Fibroblast of the aortic adventitia (primary cell): ENCODE data around the gene WDR48. TPM values are rescaled to one million over a fixed set of nuclear protein-coding genes. Genes with fewer than 3 reads are reported as not detected.

ENCODE experiments used
- DNase-seq: peaks from one replicate; pipeline ENCODE4 v3.0.0-alpha.2; 2010; ENCODE audit warnings: low read depth
- H3K4me3 ChIP-seq: 2 replicates; pipeline ENCODE4 v1.5.1; 2011; ENCODE audit warnings: low read depth, mild to moderate bottlenecking, control low read depth, low read length, moderate library complexity
- CTCF ChIP-seq: IDR thresholded peaks from 2 replicates; pipeline ENCODE4 v1.5.1; 2011; ENCODE audit warnings: mild to moderate bottlenecking, low read length, control low read depth, inconsistent platforms; ENCODE audit not compliant: insufficient read depth
- total RNA-seq: library from RNA; depleted of rRNA; stranded (reverse); fragments of >200 nt; gene quantifications from 2 replicates; pipeline ENCODE4 v1.2.3, GENCODE V29; 2012; ENCODE audit warnings: low replicate concordance

The WDR48 gene
- total RNA-seq, 1 donor: 41.3 TPM

- H3K4me3 ChIP-seq: no peak overlapping the region
- no peak for DNase-seq
- TF ChIP-seq CTCF: no peak
Measured at GRCh38 chr3:39109086-39109485, 57.3 kb downstream of the WDR48 start.

GRCh38 chr3:39110041-39110639 lies 58.3 kb downstream of the WDR48 start:
- no peak overlapping the region for H3K4me3 ChIP-seq
- no peak for TF ChIP-seq CTCF
- no peak for DNase-seq

- DNase-seq: no peak
- H3K4me3 ChIP-seq: no peak overlapping the region
- TF ChIP-seq CTCF: no peak
Measured at GRCh38 chr3:39112113-39112512, 60.3 kb downstream of the WDR48 start.

GRCh38 chr3:39112535-39112934 lies 60.7 kb downstream of the WDR48 start:
- no peak for DNase-seq
- no peak for TF ChIP-seq CTCF
- H3K4me3 ChIP-seq: no peak overlapping the region

- TF ChIP-seq CTCF: no peak
- H3K4me3 ChIP-seq: no peak overlapping the region
- DNase-seq: no peak
Measured at GRCh38 chr3:39113291-39113690, 61.5 kb downstream of the WDR48 start.

GRCh38 chr3:39114456-39114855 lies 62.6 kb downstream of the WDR48 start:
- DNase-seq: no peak
- H3K4me3 ChIP-seq: no peak overlapping the region
- TF ChIP-seq CTCF: no peak

GRCh38 chr3:39115870-39116269 lies 64.1 kb downstream of the WDR48 start:
- TF ChIP-seq CTCF: no peak
- H3K4me3 ChIP-seq: no peak overlapping the region
- DNase-seq: no peak
